Kidney epithelial cell (primary cell): Measurements from ENCODE around the gene SIX5. TPM values are rescaled to one million over a fixed set of nuclear protein-coding genes. Genes with fewer than 3 reads are reported as not detected.

ENCODE experiments used
- DNase-seq: peaks from one replicate; pipeline ENCODE4 v3.0.0-alpha.2; 2010; ENCODE audit warnings: low read depth
- H3K27me3 ChIP-seq: 2 replicates; pipeline ENCODE4 v1.6.0; 2011; ENCODE audit warnings: low read length; ENCODE audit not compliant: control insufficient read depth, insufficient read depth
- H3K36me3 ChIP-seq: 2 replicates; pipeline ENCODE4 v1.5.1; 2011; ENCODE audit warnings: low read length; ENCODE audit not compliant: control insufficient read depth, insufficient read depth
- H3K4me3 ChIP-seq: 2 replicates; pipeline ENCODE4 v1.5.1; 2011; ENCODE audit warnings: low read depth, mild to moderate bottlenecking, control low read depth, low read length
- total RNA-seq: library from RNA; depleted of rRNA; stranded (reverse); fragments of >200 nt; gene quantifications from 2 replicates; pipeline ENCODE4 v1.2.3, GENCODE V29; 2015
- TF ChIP-seq, protein P1 (sequence below): IDR thresholded peaks from 2 replicates; pipeline ENCODE4 v1.5.1; 2011; ENCODE audit warnings: mild to moderate bottlenecking, moderate library complexity, low read length, control low read depth, inconsistent platforms; ENCODE audit not compliant: insufficient read depth, poor library complexity, severe bottlenecking

The SIX5 gene
- total RNA-seq, 1 donor from 2014 or later = 11.7 TPM

GRCh38 chr19:45814851-45815480, 45.9 kb upstream of the SIX5 start, which contains the start of gene RSPH6A:
TSS of gene RSPH6A (minus strand) at chr19:45815308. CDS start at chr19:45815176, 132 bp downstream.
- no peaks in the 10 kb centered on the region for H3K36me3 ChIP-seq
- no peaks in the 10 kb centered on the region for H3K27me3 ChIP-seq
- DNase-seq = no peak
- H3K4me3 ChIP-seq = no peak within 1 kb of the TSS
- TF ChIP-seq, protein P1, sequence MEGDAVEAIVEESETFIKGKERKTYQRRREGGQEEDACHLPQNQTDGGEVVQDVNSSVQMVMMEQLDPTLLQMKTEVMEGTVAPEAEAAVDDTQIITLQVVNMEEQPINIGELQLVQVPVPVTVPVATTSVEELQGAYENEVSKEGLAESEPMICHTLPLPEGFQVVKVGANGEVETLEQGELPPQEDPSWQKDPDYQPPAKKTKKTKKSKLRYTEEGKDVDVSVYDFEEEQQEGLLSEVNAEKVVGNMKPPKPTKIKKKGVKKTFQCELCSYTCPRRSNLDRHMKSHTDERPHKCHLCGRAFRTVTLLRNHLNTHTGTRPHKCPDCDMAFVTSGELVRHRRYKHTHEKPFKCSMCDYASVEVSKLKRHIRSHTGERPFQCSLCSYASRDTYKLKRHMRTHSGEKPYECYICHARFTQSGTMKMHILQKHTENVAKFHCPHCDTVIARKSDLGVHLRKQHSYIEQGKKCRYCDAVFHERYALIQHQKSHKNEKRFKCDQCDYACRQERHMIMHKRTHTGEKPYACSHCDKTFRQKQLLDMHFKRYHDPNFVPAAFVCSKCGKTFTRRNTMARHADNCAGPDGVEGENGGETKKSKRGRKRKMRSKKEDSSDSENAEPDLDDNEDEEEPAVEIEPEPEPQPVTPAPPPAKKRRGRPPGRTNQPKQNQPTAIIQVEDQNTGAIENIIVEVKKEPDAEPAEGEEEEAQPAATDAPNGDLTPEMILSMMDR = no peak

GRCh38 chr19:45814166-45814780, 45.2 kb upstream of the SIX5 start:
- no peak overlapping the region for H3K4me3 ChIP-seq
- TF ChIP-seq, protein P1 = no peak
- DNase-seq = no peak
- no peaks in the 10 kb centered on the region for H3K36me3 ChIP-seq
- no peaks in the 10 kb centered on the region for H3K27me3 ChIP-seq

- Histone ChIP-seq H3K27me3 (no peaks in the 10 kb centered on the region), H3K4me3 (no peak overlapping the region), H3K36me3 (no peaks in the 10 kb centered on the region)
- DNase-seq = no peak
- TF ChIP-seq, protein P1 = no peak
Observed at GRCh38 chr19:45812297-45812696, 43.2 kb upstream of the SIX5 start.

DNA sequence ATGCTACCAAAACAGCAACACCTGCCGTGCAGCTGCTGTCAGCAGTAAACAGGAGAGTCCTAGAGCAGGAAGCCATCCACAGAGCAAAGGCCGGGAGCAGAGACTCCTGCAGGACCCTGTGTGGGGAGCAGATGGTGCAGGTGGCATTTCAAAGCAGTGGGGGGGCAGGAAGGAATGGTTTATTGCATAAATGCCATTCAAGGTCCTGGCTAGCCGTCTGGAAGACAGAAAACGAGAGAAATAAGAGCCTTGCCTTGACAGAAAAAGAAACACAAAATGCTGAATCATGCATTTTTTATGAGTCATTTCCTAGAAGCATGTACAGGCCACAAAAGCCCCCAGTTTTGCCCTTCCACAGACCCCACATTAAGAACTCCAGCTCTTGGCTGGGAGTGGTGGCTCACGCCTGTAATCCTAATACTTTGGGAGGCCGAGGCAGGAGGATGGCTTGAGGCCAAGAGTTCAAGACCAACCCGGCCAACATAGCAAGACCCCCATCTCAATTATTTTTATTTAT, 40.6 kb upstream of the SIX5 start:
- Histone ChIP-seq H3K27me3 (no peaks in the 10 kb centered on the region), H3K4me3 (no peak overlapping the region), H3K36me3 (no peaks in the 10 kb centered on the region)
- DNase-seq = peak; percentile 70
- TF ChIP-seq, protein P1 = no peak

DNA sequence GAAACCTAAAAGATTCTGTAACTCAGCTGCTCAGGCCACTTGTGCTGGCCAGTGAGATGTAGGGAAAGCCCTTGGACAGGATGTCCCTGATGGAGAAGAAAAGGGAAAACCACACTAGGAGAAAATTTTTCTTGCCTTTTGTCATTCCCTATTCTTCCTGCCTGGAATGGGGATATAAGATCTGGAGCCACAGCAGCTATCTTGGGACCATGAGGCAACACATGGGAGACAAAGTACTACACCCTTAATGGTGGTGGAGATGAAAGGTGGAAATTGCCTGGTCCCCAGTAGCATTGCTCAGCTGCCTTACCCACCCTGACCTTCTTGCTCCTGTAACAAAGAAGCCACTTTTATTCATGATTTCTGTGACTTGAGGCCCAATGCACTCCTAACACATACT, 36.7 kb upstream of the SIX5 start:
- TF ChIP-seq, protein P1 = no peak
- Histone ChIP-seq H3K27me3 (peaks cover 2% of the 10 kb centered on the region), H3K4me3 (no peak overlapping the region), H3K36me3 (no peaks in the 10 kb centered on the region)
- DNase-seq = no peak
